Stimulated activated CD4-positive, alpha-beta T cell treated with anti-CD3 and anti-CD28 coated beads, TNF-alpha, amount 100 ng/mL, for 48 hours (primary cell): ENCODE data around the gene PANK3.
"Not testable (repeated sequence)": the region's sequence is repeated elsewhere in the genome, so short reads cannot be mapped to it uniquely, and the experiment has no call there.

Experiments used
- DNase-seq, 3 donors: peaks; one replicate each; pipeline ENCODE4 v3.0.0-alpha.2; 2020; ENCODE audit warnings: low read depth in 3 of 3

Gene PANK3

GRCh38 chr5:168578538-168579487 lies at the start of gene PANK3:
Gene PANK3 (minus strand): TSS chr5:168579368. CDS start chr5:168579283, 85 bp downstream.
- DNase-seq, result peak in 2 of 3 donors; percentile 1 to 34

GRCh38 chr5:168624850-168625364 lies 45.7 kb upstream of the PANK3 start:
- DNase-seq, result no peak

GRCh38 chr5:168620807-168621206 lies 41.6 kb upstream of the PANK3 start:
- DNase-seq, result no peak

- DNase-seq, result no peak
Measured at GRCh38 chr5:168614661-168615060, 35.5 kb upstream of the PANK3 start.

- DNase-seq, result no peak
Measured at GRCh38 chr5:168613996-168614395, 34.8 kb upstream of the PANK3 start.

GRCh38 chr5:168613396-168613795 lies 34.2 kb upstream of the PANK3 start:
- no peak for DNase-seq

GRCh38 chr5:168612996-168613395 lies 33.8 kb upstream of the PANK3 start:
- no peak for DNase-seq

GRCh38 chr5:168612123-168612522 lies 33.0 kb upstream of the PANK3 start:
- DNase-seq, result no peak

GRCh38 chr5:168611165-168611564 lies 32.0 kb upstream of the PANK3 start:
- no peak for DNase-seq

GRCh38 chr5:168609806-168610482 lies 30.8 kb upstream of the PANK3 start:
- no peak for DNase-seq

- no peak for DNase-seq
Measured at GRCh38 chr5:168608821-168609220, 29.7 kb upstream of the PANK3 start.

- DNase-seq, result no peak
Measured at GRCh38 chr5:168608386-168608785, 29.2 kb upstream of the PANK3 start.

- DNase-seq, result peak; percentile 7 to 37 (median 21)
Measured at GRCh38 chr5:168607946-168608345, 28.8 kb upstream of the PANK3 start.

- DNase-seq, result no peak
Measured at GRCh38 chr5:168606562-168606961, 27.4 kb upstream of the PANK3 start.

- no peak for DNase-seq
Measured at GRCh38 chr5:168604436-168604835, 25.3 kb upstream of the PANK3 start.

GRCh38 chr5:168603746-168604145 lies 24.6 kb upstream of the PANK3 start:
- DNase-seq, result no peak

- DNase-seq, result no peak
Measured at GRCh38 chr5:168602517-168602916, 23.3 kb upstream of the PANK3 start.

- no peak for DNase-seq
Measured at GRCh38 chr5:168601972-168602371, 22.8 kb upstream of the PANK3 start.

- no peak for DNase-seq
Measured at GRCh38 chr5:168600409-168600808, 21.2 kb upstream of the PANK3 start.

GRCh38 chr5:168599826-168600225 lies 20.7 kb upstream of the PANK3 start:
- DNase-seq, result no peak

- DNase-seq, result no peak
Measured at GRCh38 chr5:168598639-168599038, 19.5 kb upstream of the PANK3 start.

- DNase-seq, result no peak
Measured at GRCh38 chr5:168596927-168597326, 17.8 kb upstream of the PANK3 start.

GRCh38 chr5:168596122-168596521 lies 17.0 kb upstream of the PANK3 start:
- DNase-seq, result not testable (repeated sequence)
